ENCODE data around the gene MCM3AP.

GRCh38 chr21:46191257-46191685 is 94.1 kb downstream of the MCM3AP start:
- TF ChIP-seq CTCF (IDR thresholded peaks at IDR 0.05; ENCODE audit: low read length) (no peak), EZH2 (optimal IDR thresholded peaks at IDR 0.05; ENCODE audit: low read depth, low read length) (no peak), EZH2phosphoT487 (IDR thresholded peaks at IDR 0.05; ENCODE audit: low read length) (no peak)
